GM23338 (cell line): ENCODE data around the gene AMOTL1. TPM values are rescaled to one million over a fixed set of nuclear protein-coding genes. Genes with fewer than 3 reads are reported as not detected.

Source experiments
- ATAC-seq: fragments of 200-7000 bp; cut with Tn5 transposase; 3 replicates; pipeline ENCODE4 v1.9.1; 2020
- DNase-seq: peaks from one replicate; pipeline ENCODE4 v3.0.0-alpha.2; 2015; ENCODE audit warnings: low spot score
- H2AFZ ChIP-seq: fragments of 200-600 bp; sonication (generic); 2 replicates; pipeline ENCODE4 v1.8.0; 2016; ENCODE audit warnings: antibody characterized with exemption, mild to moderate bottlenecking, moderate library complexity
- H3F3A ChIP-seq: fragments of 200-600 bp; sonication (generic); replicated peaks from 2 replicates; pipeline ENCODE4 v1.8.0; 2017; ENCODE audit warnings: antibody characterized with exemption, mixed run types, low read depth
- H3K27ac ChIP-seq: fragments of 200-600 bp; sonication (generic); 2 replicates; pipeline ENCODE4 v1.6.1; 2016; ENCODE audit warnings: low read depth
- H3K27me3 ChIP-seq: fragments of 200-600 bp; sonication (generic); 2 replicates; pipeline ENCODE4 v1.8.0; 2016; ENCODE audit warnings: mild to moderate bottlenecking, mixed run types, moderate library complexity; ENCODE audit not compliant: insufficient read depth
- H3K36me3 ChIP-seq: fragments of 200-600 bp; sonication (generic); 2 replicates; pipeline ENCODE4 v1.8.0; 2016; ENCODE audit warnings: mild to moderate bottlenecking; ENCODE audit not compliant: insufficient read depth
- H3K4me1 ChIP-seq: fragments of 200-600 bp; sonication (generic); 2 replicates; pipeline ENCODE4 v1.8.0; 2016; ENCODE audit warnings: mild to moderate bottlenecking, moderate library complexity; ENCODE audit not compliant: insufficient read depth
- H3K4me2 ChIP-seq: fragments of 200-600 bp; sonication (generic); 2 replicates; pipeline ENCODE4 v1.7.1; 2017; ENCODE audit warnings: mixed run types
- H3K4me3 ChIP-seq: fragments of 200-600 bp; sonication (generic); 2 replicates; pipeline ENCODE4 v1.6.1; 2016; ENCODE audit warnings: mixed run types
- H3K79me2 ChIP-seq: fragments of 200-600 bp; sonication (generic); replicated peaks from 2 replicates; pipeline ENCODE4 v1.8.0; 2017; ENCODE audit warnings: mild to moderate bottlenecking; ENCODE audit not compliant: insufficient read depth
- H3K9me2 ChIP-seq: fragments of 200-600 bp; sonication (generic); 2 replicates; pipeline ENCODE4 v1.8.0; 2017; ENCODE audit not compliant: insufficient read depth
- H4K20me1 ChIP-seq: fragments of 200-600 bp; sonication (generic); replicated peaks from 2 replicates; pipeline ENCODE4 v1.8.0; 2017; ENCODE audit warnings: mild to moderate bottlenecking; ENCODE audit not compliant: insufficient read depth
- H3K27ac Mint-ChIP-seq: 2 replicates; pipeline ENCODE4 v1.8.0; 2020; ENCODE audit warnings: inconsistent platforms, mild to moderate bottlenecking, moderate library complexity, mixed read lengths
- H3K27me3 Mint-ChIP-seq: 3 replicates; pipeline ENCODE4 v1.8.0; 2022; ENCODE audit warnings: low read depth, mild to moderate bottlenecking, moderate library complexity, mixed read lengths, inconsistent platforms; ENCODE audit not compliant: insufficient read depth, poor library complexity
- H3K36me3 Mint-ChIP-seq: 3 replicates; pipeline ENCODE4 v1.8.0; 2021; ENCODE audit warnings: low read depth, mild to moderate bottlenecking, inconsistent platforms, moderate library complexity, mixed read lengths
- H3K4me1 Mint-ChIP-seq: 3 replicates; pipeline ENCODE4 v1.8.0; 2020; ENCODE audit warnings: mild to moderate bottlenecking, inconsistent platforms, mixed read lengths
- H3K4me3 Mint-ChIP-seq: 3 replicates; pipeline ENCODE4 v1.8.0; 2021; ENCODE audit warnings: moderate library complexity, mild to moderate bottlenecking, inconsistent platforms, mixed read lengths
- H3K9me3 Mint-ChIP-seq: 3 replicates; pipeline ENCODE4 v1.8.0; 2020; ENCODE audit warnings: moderate library complexity, mild to moderate bottlenecking, inconsistent platforms, mixed read lengths
- CREB1 ChIP-seq: fragments of 250-450 bp; sonication (Bioruptor Pico); IDR thresholded peaks from 2 replicates; pipeline ENCODE4 v1.5.0; 2020; ENCODE audit warnings: low read depth, mild to moderate bottlenecking, moderate library complexity
- ETS1 ChIP-seq: IDR thresholded peaks from 2 replicates; pipeline ENCODE4 v1.6.1; 2016; ENCODE audit warnings: antibody characterized with exemption
- EZH2 ChIP-seq: fragments of 200-600 bp; sonication (generic); IDR thresholded peaks from one replicate; pipeline ENCODE4 v1.8.0; 2017; ENCODE audit warnings: antibody characterized with exemption, mild to moderate bottlenecking, low read depth; ENCODE audit not compliant: unreplicated experiment
- EZH2phosphoT487 ChIP-seq: fragments of 200-600 bp; sonication (generic); IDR thresholded peaks from one replicate; pipeline ENCODE4 v1.8.1; 2018; ENCODE audit warnings: antibody characterized with exemption; ENCODE audit not compliant: unreplicated experiment
- JUNB ChIP-seq: IDR thresholded peaks from one replicate; pipeline ENCODE4 v1.6.1; 2016; ENCODE audit warnings: antibody characterized with exemption; ENCODE audit not compliant: unreplicated experiment
- NANOG ChIP-seq: IDR thresholded peaks from 2 replicates; pipeline ENCODE4 v1.6.1; 2016; ENCODE audit warnings: antibody characterized with exemption, borderline replicate concordance
- POLR2AphosphoS5 ChIP-seq: IDR thresholded peaks from 2 replicates; pipeline ENCODE4 v1.6.1; 2016; ENCODE audit warnings: antibody characterized with exemption, low read depth
- STAT1 ChIP-seq: IDR thresholded peaks from one replicate; pipeline ENCODE4 v1.6.1; 2016; ENCODE audit warnings: antibody characterized with exemption; ENCODE audit not compliant: unreplicated experiment
- ZNF114 ChIP-seq: fragments of 250-450 bp; sonication (Bioruptor Pico); IDR thresholded peaks from 2 replicates; pipeline ENCODE4 v1.5.0; 2020; ENCODE audit warnings: mild to moderate bottlenecking, moderate library complexity
- ZNF331 ChIP-seq: fragments of 250-450 bp; sonication (Bioruptor Pico); IDR thresholded peaks from 2 replicates; pipeline ENCODE4 v1.5.0; 2020; ENCODE audit warnings: low read depth, mild to moderate bottlenecking, moderate library complexity
- ZNF462 ChIP-seq: fragments of 250-450 bp; sonication (Bioruptor Pico); IDR thresholded peaks from 2 replicates; pipeline ENCODE4 v1.5.0; 2020; ENCODE audit warnings: mild to moderate bottlenecking, moderate library complexity
- polyA plus RNA-seq: library from polyadenylated mRNA; unstranded; fragments of >200 nt; fragmentation: Nextera tagmentation; extraction: Ambion mirVana; gene quantifications from 2 replicates; pipeline ENCODE4 v1.2.1, GENCODE V29; 2016
- total RNA-seq: library from RNA; depleted of rRNA; stranded (reverse); fragments of >200 nt; shearing (Covaris generic); gene quantifications from 2 replicates; pipeline ENCODE4 v1.2.3, GENCODE V29; 2014
- TF ChIP-seq, protein P1 (sequence below): IDR thresholded peaks from one replicate; pipeline ENCODE4 v1.6.1; 2018; ENCODE audit warnings: antibody characterized with exemption; ENCODE audit not compliant: unreplicated experiment
- TF ChIP-seq, protein P2 (sequence below), 2 experiments: fragments of 200-600 bp in 1 of 2; sonication (generic) in 1 of 2; conservative IDR thresholded peaks; 2 replicates each; pipeline versions ENCODE4 v1.5.1 to v1.6.1; 2016 to 2017; ENCODE audit warnings: antibody characterized with exemption in 2 of 2, low read depth in 2 of 2, mild to moderate bottlenecking in 2 of 2, moderate library complexity in 1 of 2

Gene AMOTL1
- total and polyA plus RNA-seq, 2 experiments from 2014 or later: 4.3 to 18.7 TPM

DNA sequence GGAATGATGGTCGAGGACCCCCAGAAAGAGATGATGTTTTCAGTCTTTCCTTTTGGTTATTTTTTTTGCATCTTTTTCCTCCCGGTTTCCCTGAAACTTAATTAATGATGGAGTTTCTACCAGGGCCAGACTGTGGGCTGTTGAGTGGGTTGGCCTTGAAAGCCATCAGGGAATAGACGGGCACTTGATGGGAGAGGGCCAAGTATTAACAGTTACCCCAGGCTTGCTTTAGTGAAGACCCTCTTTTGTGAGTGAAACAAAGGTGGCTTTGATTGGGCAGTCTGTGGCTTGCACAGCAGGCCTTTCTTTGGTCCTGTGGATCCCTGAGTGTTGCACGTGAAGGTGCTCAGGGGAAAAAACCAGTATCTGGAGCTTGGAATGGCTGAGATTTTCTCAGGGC is 56.9 kb downstream of the AMOTL1 start:
- H3K9me2 ChIP-seq: peaks cover 6% of the 10 kb centered on the region; the same call in 1 of the 2 replicates
- TF ChIP-seq EZH2 (no peak), CREB1 (CRISPR knock-in tag) (no peak), NANOG (no peak), STAT1 (no peak), POLR2AphosphoS5 (no peak), ZNF462 (no peak), ZNF114 (CRISPR knock-in tag) (no peak), ETS1 (no peak), JUNB (no peak), ZNF331 (no peak), EZH2phosphoT487 (no peak)
- TF ChIP-seq, protein P1, sequence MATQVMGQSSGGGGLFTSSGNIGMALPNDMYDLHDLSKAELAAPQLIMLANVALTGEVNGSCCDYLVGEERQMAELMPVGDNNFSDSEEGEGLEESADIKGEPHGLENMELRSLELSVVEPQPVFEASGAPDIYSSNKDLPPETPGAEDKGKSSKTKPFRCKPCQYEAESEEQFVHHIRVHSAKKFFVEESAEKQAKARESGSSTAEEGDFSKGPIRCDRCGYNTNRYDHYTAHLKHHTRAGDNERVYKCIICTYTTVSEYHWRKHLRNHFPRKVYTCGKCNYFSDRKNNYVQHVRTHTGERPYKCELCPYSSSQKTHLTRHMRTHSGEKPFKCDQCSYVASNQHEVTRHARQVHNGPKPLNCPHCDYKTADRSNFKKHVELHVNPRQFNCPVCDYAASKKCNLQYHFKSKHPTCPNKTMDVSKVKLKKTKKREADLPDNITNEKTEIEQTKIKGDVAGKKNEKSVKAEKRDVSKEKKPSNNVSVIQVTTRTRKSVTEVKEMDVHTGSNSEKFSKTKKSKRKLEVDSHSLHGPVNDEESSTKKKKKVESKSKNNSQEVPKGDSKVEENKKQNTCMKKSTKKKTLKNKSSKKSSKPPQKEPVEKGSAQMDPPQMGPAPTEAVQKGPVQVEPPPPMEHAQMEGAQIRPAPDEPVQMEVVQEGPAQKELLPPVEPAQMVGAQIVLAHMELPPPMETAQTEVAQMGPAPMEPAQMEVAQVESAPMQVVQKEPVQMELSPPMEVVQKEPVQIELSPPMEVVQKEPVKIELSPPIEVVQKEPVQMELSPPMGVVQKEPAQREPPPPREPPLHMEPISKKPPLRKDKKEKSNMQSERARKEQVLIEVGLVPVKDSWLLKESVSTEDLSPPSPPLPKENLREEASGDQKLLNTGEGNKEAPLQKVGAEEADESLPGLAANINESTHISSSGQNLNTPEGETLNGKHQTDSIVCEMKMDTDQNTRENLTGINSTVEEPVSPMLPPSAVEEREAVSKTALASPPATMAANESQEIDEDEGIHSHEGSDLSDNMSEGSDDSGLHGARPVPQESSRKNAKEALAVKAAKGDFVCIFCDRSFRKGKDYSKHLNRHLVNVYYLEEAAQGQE: no peak
- TF ChIP-seq, protein P2, sequence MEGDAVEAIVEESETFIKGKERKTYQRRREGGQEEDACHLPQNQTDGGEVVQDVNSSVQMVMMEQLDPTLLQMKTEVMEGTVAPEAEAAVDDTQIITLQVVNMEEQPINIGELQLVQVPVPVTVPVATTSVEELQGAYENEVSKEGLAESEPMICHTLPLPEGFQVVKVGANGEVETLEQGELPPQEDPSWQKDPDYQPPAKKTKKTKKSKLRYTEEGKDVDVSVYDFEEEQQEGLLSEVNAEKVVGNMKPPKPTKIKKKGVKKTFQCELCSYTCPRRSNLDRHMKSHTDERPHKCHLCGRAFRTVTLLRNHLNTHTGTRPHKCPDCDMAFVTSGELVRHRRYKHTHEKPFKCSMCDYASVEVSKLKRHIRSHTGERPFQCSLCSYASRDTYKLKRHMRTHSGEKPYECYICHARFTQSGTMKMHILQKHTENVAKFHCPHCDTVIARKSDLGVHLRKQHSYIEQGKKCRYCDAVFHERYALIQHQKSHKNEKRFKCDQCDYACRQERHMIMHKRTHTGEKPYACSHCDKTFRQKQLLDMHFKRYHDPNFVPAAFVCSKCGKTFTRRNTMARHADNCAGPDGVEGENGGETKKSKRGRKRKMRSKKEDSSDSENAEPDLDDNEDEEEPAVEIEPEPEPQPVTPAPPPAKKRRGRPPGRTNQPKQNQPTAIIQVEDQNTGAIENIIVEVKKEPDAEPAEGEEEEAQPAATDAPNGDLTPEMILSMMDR (conservative IDR thresholded peaks at IDR 0.05; ENCODE audit: low read depth in 2 of 2): no peak
- H3K4me2 ChIP-seq: no peak overlapping the region
- Mint-ChIP-seq H3K27me3 (no peaks in the 10 kb centered on the region), H3K4me1 (peaks cover 5% of the 10 kb centered on the region; the same call in 2 of the 3 replicates), H3K36me3 (peaks cover 83% of the 10 kb centered on the region), H3K4me3 (no peak overlapping the region), H3K9me3 (no peaks in the 10 kb centered on the region; the same call in 2 of the 3 replicates), H3K27ac (no peak overlapping the region)
- no peak overlapping the region for H2AFZ ChIP-seq
- 0 out of 2 replicates have a peak, but pooled peaks cover 6% of the 10 kb centered on the region for H4K20me1 ChIP-seq
- no peak for DNase-seq
- no peaks in the 10 kb centered on the region; the same call in 1 of the 2 replicates for H3K79me2 ChIP-seq
- 0 out of 2 replicates have a peak, but pooled peaks cover 5% of the 10 kb centered on the region for H3K36me3 ChIP-seq
- no peak overlapping the region for H3K27ac ChIP-seq
- H3K4me3 ChIP-seq: no peak overlapping the region
- H3K4me1 ChIP-seq: no peaks in the 10 kb centered on the region
- no peak for ATAC-seq
- H3K27me3 ChIP-seq: no peaks in the 10 kb centered on the region
- H3F3A ChIP-seq: no peaks in the 10 kb centered on the region
